Calu3 (cell line): ENCODE results near the gene UST. TPM values are rescaled to one million over a fixed set of nuclear protein-coding genes. Genes with fewer than 3 reads are reported as not detected.

Experiments used
- BruUV-seq: library from RNA; stranded (reverse); fragments of 400-500 nt; replicated peaks from 2 replicates; lab custom pipeline; 2021; lab: Mats Ljungman, UMichigan
- CTCF ChIA-PET: fragments of 300-600 bp; sonication (Branson Sonifier 250); formaldehyde crosslinking; loops from one replicate; lab custom pipeline; 2022; ENCODE audit warnings: antibody characterized with exemption; lab: Charles Lee
- DNase-seq: peaks from one replicate; pipeline ENCODE4 v3.0.0; 2022
- H3K27ac Mint-ChIP-seq: one replicate; pipeline ENCODE4 v1.8.0; 2022; ENCODE audit warnings: mixed read lengths; ENCODE audit not compliant: unreplicated experiment
- H3K27me3 Mint-ChIP-seq: one replicate; pipeline ENCODE4 v1.8.0; 2022; ENCODE audit warnings: mixed read lengths; ENCODE audit not compliant: unreplicated experiment
- H3K36me3 Mint-ChIP-seq: one replicate; pipeline ENCODE4 v1.8.0; 2022; ENCODE audit warnings: mild to moderate bottlenecking, moderate library complexity, mixed read lengths; ENCODE audit not compliant: insufficient read depth, unreplicated experiment
- H3K4me1 Mint-ChIP-seq: one replicate; pipeline ENCODE4 v1.8.0; 2022; ENCODE audit warnings: mild to moderate bottlenecking, low read depth, mixed read lengths; ENCODE audit not compliant: unreplicated experiment
- H3K4me3 Mint-ChIP-seq: one replicate; pipeline ENCODE4 v1.8.0; 2022; ENCODE audit warnings: mild to moderate bottlenecking, low read depth, moderate library complexity, mixed read lengths; ENCODE audit not compliant: unreplicated experiment
- H3K9me3 Mint-ChIP-seq: one replicate; pipeline ENCODE4 v1.8.0; 2022; ENCODE audit warnings: low read depth, mixed read lengths; ENCODE audit not compliant: unreplicated experiment
- intact Hi-C: fragments of 100-400 bp; cut with micrococcal nuclease; formaldehyde crosslinking; loops from one replicate; pipeline ENCODE4 v1.10.0; 2022; ENCODE audit not compliant: unreplicated experiment
- total RNA-seq: library from RNA; stranded (reverse); gene quantifications from 2 replicates; pipeline ENCODE4 v1.2.3, GENCODE V29; 2022
- TF ChIP-seq, protein P1 (sequence below): fragments of 200-600 bp; IDR thresholded peaks from one replicate; pipeline ENCODE4 v1.8.0; 2022; ENCODE audit warnings: antibody characterized with exemption; ENCODE audit not compliant: unreplicated experiment

The UST gene
- total RNA-seq, 1 experiment from 2014 or later: 2.4 TPM

DNA sequence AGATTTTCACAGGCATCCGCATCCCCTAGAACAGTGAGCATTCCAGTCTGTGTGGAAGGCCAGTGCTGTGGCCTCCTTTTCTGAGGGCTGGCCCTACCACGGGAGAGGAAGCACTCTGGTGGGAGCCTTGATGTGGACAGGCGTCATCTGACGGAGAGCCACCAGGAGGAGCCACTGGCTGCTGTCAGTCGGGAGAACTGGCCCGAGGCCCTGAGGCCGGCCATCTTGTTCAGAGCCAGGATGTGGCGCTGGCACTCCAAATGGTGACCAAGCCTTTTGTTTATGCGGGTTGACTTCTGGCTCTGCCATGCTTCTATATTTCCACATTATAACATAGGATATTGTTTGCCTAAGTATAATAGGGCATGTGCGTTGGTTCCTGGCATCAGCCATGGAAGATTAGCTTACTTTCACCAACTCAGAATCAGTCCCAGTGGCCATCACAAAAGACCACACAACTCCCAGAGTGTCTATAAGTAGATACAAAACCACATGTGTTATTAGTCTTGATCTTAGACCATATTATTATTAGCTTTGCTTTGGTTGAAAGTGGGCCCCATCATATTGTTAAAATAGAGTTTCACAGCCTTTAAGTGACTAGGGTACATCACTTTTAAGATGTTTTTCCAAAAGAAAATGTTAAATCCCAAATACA, 296.8 kb downstream of the UST start:
- DNase-seq: no peak
- CTCF ChIA-PET: no interaction called here

DNA sequence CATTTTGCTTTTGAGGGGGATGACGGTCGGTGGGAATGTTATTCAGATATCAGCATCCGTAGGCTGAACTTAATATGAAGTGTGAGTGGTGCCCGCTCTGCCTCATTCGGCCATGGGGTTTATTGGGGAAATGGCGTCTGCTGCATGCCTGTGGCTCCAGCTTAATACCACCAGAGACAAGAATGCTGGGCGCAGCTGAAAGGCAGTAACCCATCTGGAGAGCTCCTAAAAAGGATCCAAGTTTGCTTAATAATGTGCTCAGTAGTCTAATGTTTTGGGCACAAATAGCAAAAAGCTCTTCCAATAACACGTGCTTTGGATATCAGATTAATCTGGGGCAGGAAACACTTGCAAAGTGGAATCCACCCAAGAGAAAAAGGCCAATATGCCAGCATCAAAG, 297.7 kb downstream of the UST start:
- H3K9me3 Mint-ChIP-seq: no peaks in the 10 kb centered on the region
- intact Hi-C loops: no loop called here
- TF ChIP-seq, protein P1, sequence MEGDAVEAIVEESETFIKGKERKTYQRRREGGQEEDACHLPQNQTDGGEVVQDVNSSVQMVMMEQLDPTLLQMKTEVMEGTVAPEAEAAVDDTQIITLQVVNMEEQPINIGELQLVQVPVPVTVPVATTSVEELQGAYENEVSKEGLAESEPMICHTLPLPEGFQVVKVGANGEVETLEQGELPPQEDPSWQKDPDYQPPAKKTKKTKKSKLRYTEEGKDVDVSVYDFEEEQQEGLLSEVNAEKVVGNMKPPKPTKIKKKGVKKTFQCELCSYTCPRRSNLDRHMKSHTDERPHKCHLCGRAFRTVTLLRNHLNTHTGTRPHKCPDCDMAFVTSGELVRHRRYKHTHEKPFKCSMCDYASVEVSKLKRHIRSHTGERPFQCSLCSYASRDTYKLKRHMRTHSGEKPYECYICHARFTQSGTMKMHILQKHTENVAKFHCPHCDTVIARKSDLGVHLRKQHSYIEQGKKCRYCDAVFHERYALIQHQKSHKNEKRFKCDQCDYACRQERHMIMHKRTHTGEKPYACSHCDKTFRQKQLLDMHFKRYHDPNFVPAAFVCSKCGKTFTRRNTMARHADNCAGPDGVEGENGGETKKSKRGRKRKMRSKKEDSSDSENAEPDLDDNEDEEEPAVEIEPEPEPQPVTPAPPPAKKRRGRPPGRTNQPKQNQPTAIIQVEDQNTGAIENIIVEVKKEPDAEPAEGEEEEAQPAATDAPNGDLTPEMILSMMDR: no peak
- H3K4me3 Mint-ChIP-seq: no peak overlapping the region
- no peaks in the 10 kb centered on the region for H3K36me3 Mint-ChIP-seq
- no peak overlapping the region for H3K27ac Mint-ChIP-seq
- no TSS peak for BruUV-seq
- CTCF ChIA-PET: no interaction called here
- no peaks in the 10 kb centered on the region for H3K27me3 Mint-ChIP-seq
- no peak for DNase-seq
- H3K4me1 Mint-ChIP-seq: peaks cover 22% of the 10 kb centered on the region

More for the DNA sequence above, 296.8 kb downstream of the UST start:
- TF ChIP-seq, protein P1: no peak
- Mint-ChIP-seq H3K36me3 (no peaks in the 10 kb centered on the region), H3K9me3 (no peaks in the 10 kb centered on the region), H3K27me3 (no peaks in the 10 kb centered on the region), H3K27ac (no peak overlapping the region), H3K4me1 (peaks cover 13% of the 10 kb centered on the region), H3K4me3 (no peak overlapping the region)
- BruUV-seq: no TSS peak
- intact Hi-C loops: no loop called here

DNA sequence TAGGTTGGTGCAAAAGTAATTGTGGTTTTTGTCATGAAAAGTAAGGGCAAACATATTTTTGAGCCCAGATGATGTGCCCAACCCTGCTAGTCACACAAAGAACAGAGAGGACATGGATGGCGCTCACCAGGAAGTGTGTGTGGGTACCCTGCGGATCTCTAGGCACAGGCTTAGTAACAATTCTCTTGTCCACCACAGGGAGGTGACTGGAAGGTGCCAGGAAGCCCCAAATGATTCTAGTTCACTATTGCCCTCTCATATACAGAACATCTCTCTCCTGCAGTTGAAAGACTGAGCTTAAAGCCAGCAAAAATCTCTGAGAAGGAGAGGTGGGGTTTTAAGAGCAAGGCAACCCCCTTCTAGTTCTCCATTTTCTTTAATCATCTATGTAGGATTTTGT, 298.6 kb downstream of the UST start:
- intact Hi-C loops: no loop called here
- CTCF ChIA-PET: interaction anchor here (0.5 kb wide), 1 partner anchor 32 kb away, joined by 4 read pairs; no protein-coding TSS in a partner anchor

DNA sequence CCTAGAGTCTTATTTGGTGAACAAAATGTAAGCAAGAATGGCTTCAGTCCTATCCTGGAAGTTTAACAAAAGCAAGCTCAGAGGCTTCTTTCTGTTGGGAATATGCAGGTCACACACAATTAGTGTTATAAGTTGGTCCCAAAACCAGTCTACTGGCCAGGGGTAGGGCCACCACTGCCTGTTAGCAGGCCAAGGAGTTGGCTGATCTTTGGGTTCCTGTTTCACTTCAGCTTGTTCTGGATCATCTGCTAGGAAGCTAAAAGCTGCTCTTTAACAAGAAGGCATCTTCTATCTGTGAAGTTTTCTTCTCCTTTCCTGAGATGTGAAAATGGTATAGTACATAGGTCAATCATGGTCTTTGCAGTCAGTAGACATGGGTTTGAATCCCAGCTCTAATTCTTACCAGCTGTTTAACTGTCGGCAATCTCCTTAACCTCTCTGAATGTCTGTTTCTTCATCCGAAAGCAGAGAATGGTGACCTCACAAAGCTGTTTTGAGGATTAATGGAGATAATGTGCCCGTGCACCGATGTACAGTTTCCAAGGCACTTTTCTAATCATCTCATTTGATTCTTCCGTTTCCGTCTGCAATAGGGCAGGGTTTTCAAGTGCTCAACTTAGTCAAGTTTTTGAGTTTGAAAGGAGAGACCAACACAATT, 299.5 kb downstream of the UST start:
- H3K27me3 Mint-ChIP-seq: no peaks in the 10 kb centered on the region
- peaks cover 29% of the 10 kb centered on the region for H3K4me1 Mint-ChIP-seq
- H3K27ac Mint-ChIP-seq: no peak overlapping the region
- H3K9me3 Mint-ChIP-seq: no peaks in the 10 kb centered on the region
- no peak for DNase-seq
- H3K4me3 Mint-ChIP-seq: no peak overlapping the region
- TF ChIP-seq, protein P1: no peak
- CTCF ChIA-PET: no interaction called here
- no TSS peak for BruUV-seq
- no peaks in the 10 kb centered on the region for H3K36me3 Mint-ChIP-seq
- intact Hi-C loops: no loop called here

More for the DNA sequence above, 298.6 kb downstream of the UST start:
- Mint-ChIP-seq H3K4me3 (no peak overlapping the region), H3K27me3 (no peaks in the 10 kb centered on the region), H3K9me3 (no peaks in the 10 kb centered on the region), H3K36me3 (no peaks in the 10 kb centered on the region), H3K27ac (no peak overlapping the region), H3K4me1 (peaks cover 29% of the 10 kb centered on the region)
- TF ChIP-seq, protein P1: no peak
- BruUV-seq: no TSS peak
- DNase-seq: no peak
